Measurements from ENCODE around the gene CACNA2D4. TPM values are rescaled to one million over a fixed set of nuclear protein-coding genes. Genes with fewer than 3 reads are reported as not detected.

Gene CACNA2D4
- total and polyA plus RNA-seq, 11 donors, result 0.10 to 9.0 (median 1.2) TPM

GRCh38 chr12:1878214-1878613 lies 40.2 kb downstream of the CACNA2D4 start:
- H3K4me1 ChIP-seq, result no peaks in the 10 kb centered on the region
- H3K9me3 ChIP-seq, result no peaks in the 10 kb centered on the region
- ATAC-seq (no peak), DNase-seq (no peak)
- WGBS, 4 donors, result 90 to 92% (median 92%) methylated on average over 10 of the region's 10 CpGs
- intact Hi-C loops (cut with DNase I), result no loop called here
- H3K27me3 ChIP-seq, result peaks cover 0 to 9% (median 0%) of the 10 kb centered on the region in 9 donors
- no peak overlapping the region for H3K27ac ChIP-seq
- TF ChIP-seq POLR2A (IDR thresholded peaks at IDR 0.05), result no peak
- TF ChIP-seq CTCF (IDR thresholded peaks at IDR 0.05), result no peak
- no peaks in the 10 kb centered on the region for H3K36me3 ChIP-seq
- no peak overlapping the region for H3K4me3 ChIP-seq

DNA sequence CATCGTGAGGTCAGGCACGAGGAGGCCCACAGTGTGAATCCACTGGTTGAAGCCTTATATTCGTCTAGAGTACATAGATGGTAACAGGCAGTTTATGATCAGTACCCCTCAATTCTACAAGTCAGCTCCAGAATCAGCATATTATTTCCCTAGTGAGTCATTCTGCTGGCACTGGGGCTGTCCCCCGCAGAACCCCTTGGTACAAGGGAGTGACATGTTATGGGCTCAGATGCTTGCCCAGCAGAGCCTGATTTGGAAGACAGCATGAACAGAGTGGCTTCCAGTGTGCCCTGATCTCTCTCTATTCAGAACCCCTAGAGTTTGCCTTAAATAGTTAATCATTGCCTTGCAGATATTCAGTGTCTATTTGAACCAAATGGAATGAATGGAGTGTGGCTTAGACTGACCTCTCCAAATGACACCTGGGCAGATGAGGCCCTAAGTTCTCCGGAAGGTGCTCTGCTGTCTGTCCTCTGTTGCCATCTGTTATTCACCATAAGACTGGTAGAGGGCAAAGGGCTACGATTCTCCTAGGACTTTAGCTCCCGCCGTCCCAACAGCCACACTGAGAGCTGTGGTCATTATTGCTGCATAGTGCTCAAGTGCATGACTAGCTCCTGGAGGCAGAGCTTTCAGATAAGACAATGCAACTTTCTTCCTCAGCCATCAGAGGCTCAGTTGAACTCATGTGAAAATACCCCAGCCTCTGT lies 41.1 kb downstream of the CACNA2D4 start:
- Histone ChIP-seq H3K27ac (no peak overlapping the region), H3K4me3 (no peak overlapping the region), H3K4me1 (no peaks in the 10 kb centered on the region), H3K36me3 (no peaks in the 10 kb centered on the region), H3K27me3 (peaks cover 0 to 5% (median 0%) of the 10 kb centered on the region in 9 donors), H3K9me3 (no peaks in the 10 kb centered on the region)
- DNase-seq (no peak), ATAC-seq (no peak)
- TF ChIP-seq CTCF (IDR thresholded peaks at IDR 0.05) (no peak), POLR2A (IDR thresholded peaks at IDR 0.05) (no peak)
- intact Hi-C loops (cut with DNase I), result no loop called here
- 90 to 96% (median 91%) methylated on average over 8 of the region's 8 CpGs for WGBS, 4 donors

- DNase-seq (no peak), ATAC-seq (no peak)
- 72 to 82% (median 76%) methylated on average over 3 of the region's 3 CpGs for WGBS, 4 donors
- Histone ChIP-seq H3K36me3 (no peaks in the 10 kb centered on the region), H3K27ac (no peak overlapping the region), H3K4me1 (no peaks in the 10 kb centered on the region), H3K4me3 (no peak overlapping the region), H3K27me3 (peaks cover 0 to 5% (median 0%) of the 10 kb centered on the region in 9 donors), H3K9me3 (no peaks in the 10 kb centered on the region)
- TF ChIP-seq CTCF (IDR thresholded peaks at IDR 0.05) (no peak), POLR2A (IDR thresholded peaks at IDR 0.05) (no peak)
- intact Hi-C loops (cut with DNase I), result no loop called here
These were observed 42.4 kb downstream of the CACNA2D4 start for GRCh38 chr12:1876086-1876485.

- no peaks in the 10 kb centered on the region for H3K9me3 ChIP-seq
- H3K27me3 ChIP-seq, result peaks cover 0 to 5% (median 0%) of the 10 kb centered on the region in 9 donors
- H3K4me1 ChIP-seq, result no peaks in the 10 kb centered on the region
- WGBS, 4 donors, result 67 to 83% (median 73%) methylated on average over 6 of the region's 6 CpGs
- intact Hi-C loops (cut with DNase I), result no loop called here
- H3K27ac ChIP-seq, result no peak overlapping the region
- DNase-seq (no peak), ATAC-seq (no peak)
- H3K4me3 ChIP-seq, result no peak overlapping the region
- H3K36me3 ChIP-seq, result no peaks in the 10 kb centered on the region
- TF ChIP-seq POLR2A (IDR thresholded peaks at IDR 0.05) (no peak), CTCF (IDR thresholded peaks at IDR 0.05) (no peak)
These were observed 42.8 kb downstream of the CACNA2D4 start for GRCh38 chr12:1875608-1876007.

Measured in heart left ventricle (tissue), 16 donors.